Small intestine (tissue), 7 donors: ENCODE data around the gene ID4. TPM values are rescaled to one million over a fixed set of nuclear protein-coding genes. Genes with fewer than 3 reads are reported as not detected.

Source experiments
- DNase-seq, 2 donors: peaks; one replicate each; pipeline versions ENCODE4 v3.0.0 to v3.0.0-alpha.2; 2013
- FAIRE-seq: peaks from 2 replicates; lab custom pipeline; 2012; peaks lifted over from hg19 to GRCh38; lab: Jason Lieb, UNC
- H3K27ac ChIP-seq, 3 donors: one replicate each; pipeline ENCODE4 v1.5.1; 2013; ENCODE audit warnings: low read length in 2 of 3, mild to moderate bottlenecking in 2 of 3, control low read depth in 1 of 3, inconsistent platforms in 1 of 3, low read depth in 1 of 3, moderate library complexity in 1 of 3
- H3K27me3 ChIP-seq, 3 donors: one replicate each; pipeline ENCODE4 v1.6.1; 2013; ENCODE audit warnings: low read length in 3 of 3, inconsistent platforms in 1 of 3; ENCODE audit not compliant: control insufficient read depth in 3 of 3, insufficient read depth in 3 of 3
- H3K36me3 ChIP-seq, 3 donors: one replicate each; pipeline ENCODE4 v1.6.1; 2013; ENCODE audit warnings: low read length in 3 of 3, inconsistent platforms in 1 of 3, low read depth in 1 of 3, mild to moderate bottlenecking in 1 of 3, moderate library complexity in 1 of 3; ENCODE audit not compliant: control insufficient read depth in 3 of 3, insufficient read depth in 2 of 3
- H3K4me1 ChIP-seq, 3 donors: one replicate each; pipeline ENCODE4 v1.6.1; 2013; ENCODE audit warnings: low read length in 2 of 3, inconsistent platforms in 1 of 3, low read depth in 1 of 3, mild to moderate bottlenecking in 1 of 3, moderate library complexity in 1 of 3; ENCODE audit not compliant: control insufficient read depth in 3 of 3, insufficient read depth in 2 of 3
- H3K4me3 ChIP-seq, 3 donors: one replicate each; pipeline ENCODE4 v1.5.1; 2013; ENCODE audit warnings: low read length in 3 of 3, control low read depth in 1 of 3, inconsistent platforms in 1 of 3, low read depth in 1 of 3, mild to moderate bottlenecking in 1 of 3, moderate library complexity in 1 of 3
- H3K9me3 ChIP-seq, 2 donors: one replicate each; pipeline ENCODE4 v1.6.1; 2013; ENCODE audit warnings: low read depth in 1 of 2, low read length in 1 of 2; ENCODE audit not compliant: control insufficient read depth in 2 of 2, insufficient read depth in 1 of 2
- WGBS, 3 donors: extraction: QIAGEN DNeasy Blood & Tissue Kit; methylation state at CpG; one replicate each; pipeline ENCODE4 v1.1.7; 2013; 5-methylcytosine and 5-hydroxymethylcytosine counted together
- polyA plus RNA-seq, 4 donors: library from polyadenylated mRNA; stranded (reverse) in 3 of 4; unstranded in 1 of 4; fragments of 200-250 nt in 3 of 4; fragments of 120-200 nt in 1 of 4; gene quantifications; one replicate each; pipeline versions ENCODE4 v1.2.1 to v1.2.3, GENCODE V29; 2013
- donor health status: healthy with polysubstance abuse.
- donor health status: control.
- donor health status: control.
- donor health status: Bipolar disorder and iron deficiency.
- donor health status: healthy.

ID4 gene
- polyA plus RNA-seq, 4 donors, result 2.5 to 10.3 (median 7.3) TPM

- FAIRE-seq (no peak), DNase-seq (no peak)
- WGBS, 3 donors, result 88 to 92% (median 91%) methylated on average over 4 of the region's 4 CpGs
- H3K27ac ChIP-seq, result no peak overlapping the region
- no peaks in the 10 kb centered on the region for H3K36me3 ChIP-seq
- peaks cover 0 to 18% (median 8%) of the 10 kb centered on the region in 3 donors for H3K27me3 ChIP-seq
- H3K4me3 ChIP-seq, result no peak overlapping the region
- no peaks in the 10 kb centered on the region for H3K9me3 ChIP-seq
- H3K4me1 ChIP-seq, result peaks cover 0 to 5% (median 0%) of the 10 kb centered on the region in 3 donors
Measured at GRCh38 chr6:19835605-19836004, 1.6 kb upstream of the ID4 start.

- Histone ChIP-seq H3K27me3 (peaks cover 0 to 18% (median 8%) of the 10 kb centered on the region in 3 donors), H3K4me1 (peaks cover 0 to 5% (median 0%) of the 10 kb centered on the region in 3 donors), H3K27ac (peak overlapping the region; percentile 14 to 94 (median 78)), H3K36me3 (no peaks in the 10 kb centered on the region), H3K9me3 (no peaks in the 10 kb centered on the region), H3K4me3 (peak overlapping the region; percentile 65 to 85 (median 68))
- peak; percentile 17 to 69 for DNase-seq
- WGBS, 3 donors, result 1 to 4% (median 2%) methylated on average over 84 to 122 of the region's 122 CpGs
- FAIRE-seq, result no peak
Measured at GRCh38 chr6:19837511-19838441, 606 bp downstream of the ID4 start.

GRCh38 chr6:19838442-19839236 lies 1.5 kb downstream of the ID4 start:
- WGBS, 3 donors, result 0 to 3% (median 1%) methylated on average over 60 to 63 of the region's 63 CpGs
- no peaks in the 10 kb centered on the region for H3K36me3 ChIP-seq
- H3K9me3 ChIP-seq, result no peaks in the 10 kb centered on the region
- peak overlapping the region; percentile 24 to 94 (median 76) for H3K27ac ChIP-seq
- DNase-seq, result peak; percentile 41 to 52
- no peak for FAIRE-seq
- H3K27me3 ChIP-seq, result peaks cover 0 to 18% (median 8%) of the 10 kb centered on the region in 3 donors
- H3K4me3 ChIP-seq, result peak overlapping the region; percentile 53 to 85 (median 65)
- peaks cover 0 to 5% (median 0%) of the 10 kb centered on the region in 3 donors for H3K4me1 ChIP-seq

GRCh38 chr6:19839237-19839546 lies 2.0 kb downstream of the ID4 start:
- Histone ChIP-seq H3K4me3 (peak overlapping the region in 2 of 3 donors; percentile 53 to 85), H3K27ac (peak overlapping the region in 1 of 3 donors; percentile 94), H3K4me1 (peaks cover 0 to 3% (median 0%) of the 10 kb centered on the region in 3 donors), H3K9me3 (no peaks in the 10 kb centered on the region), H3K36me3 (no peaks in the 10 kb centered on the region), H3K27me3 (peaks cover 0 to 18% (median 8%) of the 10 kb centered on the region in 3 donors)
- WGBS, 3 donors, result 0 to 6% (median 2%) methylated on average over 7 of the region's 7 CpGs
- DNase-seq, result no peak
- no peak for FAIRE-seq

GRCh38 chr6:19839788-19840187 lies 2.6 kb downstream of the ID4 start:
- WGBS, 3 donors, result 14 to 33% (median 24%) methylated on average over 1 of the region's 1 CpG

GRCh38 chr6:19841181-19841580 lies 4.0 kb downstream of the ID4 start:
- no peaks in the 10 kb centered on the region for H3K36me3 ChIP-seq
- H3K27ac ChIP-seq, result no peak overlapping the region
- H3K4me1 ChIP-seq, result no peaks in the 10 kb centered on the region
- H3K4me3 ChIP-seq, result no peak overlapping the region
- FAIRE-seq, result no peak
- WGBS, 3 donors, result 45 to 57% (median 56%) methylated on average over 3 of the region's 3 CpGs
- H3K9me3 ChIP-seq, result no peaks in the 10 kb centered on the region
- DNase-seq, result no peak
- H3K27me3 ChIP-seq, result peaks cover 0 to 18% (median 8%) of the 10 kb centered on the region in 3 donors

More at GRCh38 chr6:19839788-19840187, 2.6 kb downstream of the ID4 start:
- H3K9me3 ChIP-seq, result no peaks in the 10 kb centered on the region
- no peaks in the 10 kb centered on the region for H3K4me1 ChIP-seq
- no peak overlapping the region for H3K27ac ChIP-seq
- no peaks in the 10 kb centered on the region for H3K36me3 ChIP-seq
- DNase-seq (no peak), FAIRE-seq (no peak)
- no peak overlapping the region for H3K4me3 ChIP-seq
- peaks cover 0 to 21% (median 8%) of the 10 kb centered on the region in 3 donors for H3K27me3 ChIP-seq

GRCh38 chr6:19842030-19842615 lies 5.0 kb downstream of the ID4 start:
- DNase-seq (no peak), FAIRE-seq (no peak)
- Histone ChIP-seq H3K27ac (no peak overlapping the region), H3K9me3 (no peaks in the 10 kb centered on the region), H3K36me3 (no peaks in the 10 kb centered on the region), H3K4me3 (no peak overlapping the region), H3K27me3 (peaks cover 0 to 12% (median 4%) of the 10 kb centered on the region in 3 donors), H3K4me1 (no peaks in the 10 kb centered on the region)
- WGBS, 3 donors, result 29 to 44% (median 31%) methylated on average over 4 of the region's 4 CpGs

GRCh38 chr6:19844689-19845088 lies 7.5 kb downstream of the ID4 start:
- H3K27me3 ChIP-seq, result peaks cover 0 to 3% (median 0%) of the 10 kb centered on the region in 3 donors
- no peak for FAIRE-seq
- H3K4me3 ChIP-seq, result no peak overlapping the region
- WGBS, 3 donors, result 77 to 85% (median 80%) methylated on average over 2 of the region's 2 CpGs
- H3K27ac ChIP-seq, result no peak overlapping the region
- H3K36me3 ChIP-seq, result no peaks in the 10 kb centered on the region
- DNase-seq, result no peak
- H3K4me1 ChIP-seq, result no peaks in the 10 kb centered on the region
- no peaks in the 10 kb centered on the region for H3K9me3 ChIP-seq
